Gastroesophageal sphincter (tissue), 4 donors: ENCODE measurements around the gene RIMS4. TPM values are rescaled to one million over a fixed set of nuclear protein-coding genes. Genes with fewer than 3 reads are reported as not detected.
"Not testable (repeated sequence)": the region's sequence is repeated elsewhere in the genome, so short reads cannot be mapped to it uniquely, and the experiment has no call there.

ENCODE experiments used
- ATAC-seq: fragments of 150-250 bp; one replicate; pipeline ENCODE4 v1.9.1; 2016; ENCODE audit warnings: mild to moderate bottlenecking, moderate library complexity
- H3K27ac ChIP-seq, 4 donors: fragments of 200-600 bp; sonication (generic) in 3 of 4; 1 replicate in 3 of 4; 2 replicates in 1 of 4; pipeline ENCODE4 v1.5.1; 2016 to 2019
- H3K27me3 ChIP-seq: fragments of 200-600 bp; sonication (generic); one replicate; pipeline ENCODE4 v1.5.1; 2019
- H3K36me3 ChIP-seq, 2 donors: fragments of 200-600 bp; sonication (generic); one replicate each; pipeline ENCODE4 v1.5.1; 2019; ENCODE audit warnings: control low read depth in 1 of 2
- H3K4me1 ChIP-seq, 3 donors: fragments of 200-600 bp; sonication (generic); 1 replicate in 2 of 3; 2 replicates in 1 of 3; pipeline ENCODE4 v1.5.1; 2016 to 2019; ENCODE audit warnings: control low read depth in 2 of 3
- H3K4me3 ChIP-seq, 2 donors: fragments of 200-600 bp; sonication (generic); one replicate each; pipeline ENCODE4 v1.5.1; 2019; ENCODE audit warnings: mild to moderate bottlenecking in 1 of 2, moderate library complexity in 1 of 2
- H3K9me3 ChIP-seq, 3 donors: fragments of 200-600 bp; sonication (generic); one replicate each; pipeline ENCODE4 v1.5.1; 2017 to 2019; ENCODE audit warnings: control low read depth in 2 of 3
- EP300 ChIP-seq: sonication (generic); formaldehyde crosslinking; IDR thresholded peaks from one replicate; pipeline ENCODE4 v1.6.1; 2017; ENCODE audit warnings: antibody characterized with exemption, mild to moderate bottlenecking
- POLR2A ChIP-seq, 2 donors: fragments of 450-650 bp; IDR thresholded peaks; one replicate each; pipeline ENCODE4 v1.6.1; 2017; ENCODE audit warnings: antibody characterized with exemption in 2 of 2, mild to moderate bottlenecking in 2 of 2, moderate library complexity in 1 of 2
- POLR2AphosphoS5 ChIP-seq: sonication (generic); formaldehyde crosslinking; IDR thresholded peaks from one replicate; pipeline ENCODE4 v1.6.1; 2017; ENCODE audit warnings: antibody characterized with exemption
- WGBS, 2 donors: methylation state at CpG; one replicate each; pipeline ENCODE4 v1.1.5; 2018; ENCODE audit warnings: low coverage in 1 of 2; 5-methylcytosine and 5-hydroxymethylcytosine counted together
- total RNA-seq, 4 donors: library from RNA; depleted of rRNA; stranded (reverse); fragments of >200 nt; gene quantifications; one replicate each; pipeline ENCODE4 v1.1.0, GENCODE V29; 2016
- TF ChIP-seq, protein P1 (sequence below), 4 experiments: fragments of 200-600 bp in 2 of 4; fragments of 450-650 bp in 2 of 4; sonication (generic) in 1 of 4; IDR thresholded peaks; one replicate each; pipeline ENCODE4 v1.5.1; 2017 to 2019; ENCODE audit warnings: antibody characterized with exemption in 4 of 4, mild to moderate bottlenecking in 2 of 4, moderate library complexity in 2 of 4

The RIMS4 gene
- total RNA-seq, 4 donors from 2014 or later = 1.2 to 4.6 (median 2.4) TPM

DNA sequence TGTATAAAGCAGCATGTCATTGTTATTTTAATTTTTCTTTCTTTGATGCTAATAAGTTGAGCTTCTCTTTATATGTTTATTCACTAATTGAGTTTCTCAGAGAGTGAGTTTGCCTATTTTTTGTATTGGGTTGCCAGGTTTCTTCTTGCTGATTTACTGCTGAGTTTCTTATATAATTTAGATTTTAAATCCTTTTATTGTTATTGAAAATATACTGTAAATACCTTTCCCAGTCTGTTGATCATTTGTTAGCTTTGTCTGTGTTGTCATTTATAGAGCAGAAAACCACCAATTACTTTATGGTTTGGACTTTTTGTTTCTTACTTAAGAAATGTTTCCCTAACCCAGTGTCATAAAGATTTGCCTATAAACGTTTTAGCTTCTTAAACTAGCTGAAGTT lies 17.1 kb upstream of the RIMS4 start:
- Histone ChIP-seq H3K36me3 (no peaks in the 10 kb centered on the region), H3K4me1 (no peaks in the 10 kb centered on the region), H3K27me3 (peaks cover 27% of the 10 kb centered on the region), H3K9me3 (no peaks in the 10 kb centered on the region), H3K27ac (no peak overlapping the region), H3K4me3 (no peak overlapping the region)
- 8 to 17% methylated on average over 1 of the region's 1 CpG for WGBS, 2 donors
- TF ChIP-seq EP300 (no peak), POLR2AphosphoS5 (no peak), POLR2A (IDR thresholded peaks at IDR 0.05) (no peak)
- TF ChIP-seq, protein P1, sequence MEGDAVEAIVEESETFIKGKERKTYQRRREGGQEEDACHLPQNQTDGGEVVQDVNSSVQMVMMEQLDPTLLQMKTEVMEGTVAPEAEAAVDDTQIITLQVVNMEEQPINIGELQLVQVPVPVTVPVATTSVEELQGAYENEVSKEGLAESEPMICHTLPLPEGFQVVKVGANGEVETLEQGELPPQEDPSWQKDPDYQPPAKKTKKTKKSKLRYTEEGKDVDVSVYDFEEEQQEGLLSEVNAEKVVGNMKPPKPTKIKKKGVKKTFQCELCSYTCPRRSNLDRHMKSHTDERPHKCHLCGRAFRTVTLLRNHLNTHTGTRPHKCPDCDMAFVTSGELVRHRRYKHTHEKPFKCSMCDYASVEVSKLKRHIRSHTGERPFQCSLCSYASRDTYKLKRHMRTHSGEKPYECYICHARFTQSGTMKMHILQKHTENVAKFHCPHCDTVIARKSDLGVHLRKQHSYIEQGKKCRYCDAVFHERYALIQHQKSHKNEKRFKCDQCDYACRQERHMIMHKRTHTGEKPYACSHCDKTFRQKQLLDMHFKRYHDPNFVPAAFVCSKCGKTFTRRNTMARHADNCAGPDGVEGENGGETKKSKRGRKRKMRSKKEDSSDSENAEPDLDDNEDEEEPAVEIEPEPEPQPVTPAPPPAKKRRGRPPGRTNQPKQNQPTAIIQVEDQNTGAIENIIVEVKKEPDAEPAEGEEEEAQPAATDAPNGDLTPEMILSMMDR (IDR thresholded peaks at IDR 0.05) = no peak
- ATAC-seq = no peak

DNA sequence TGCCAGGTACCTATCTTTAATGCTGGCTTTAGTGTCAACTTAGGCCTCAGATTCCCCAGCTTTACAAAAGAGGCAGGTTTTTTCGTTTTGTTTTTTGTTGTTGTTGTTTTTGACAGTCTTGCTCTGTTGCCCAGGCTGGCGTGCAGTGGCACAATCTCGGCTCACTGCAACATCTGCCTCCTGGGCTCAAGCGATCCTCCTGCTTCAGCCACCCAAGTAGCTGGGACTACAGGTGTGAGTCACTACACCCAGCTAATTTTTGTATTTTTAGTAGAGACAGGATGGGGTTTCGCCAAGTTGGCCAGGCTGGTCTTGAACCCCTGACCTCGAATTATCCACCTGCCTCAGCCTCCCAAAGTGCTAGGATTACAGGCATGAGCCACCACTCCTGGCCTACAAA lies 11.2 kb upstream of the RIMS4 start:
- not testable (repeated sequence) for H3K4me1 ChIP-seq, H3K27me3 ChIP-seq, H3K27ac ChIP-seq, H3K9me3 ChIP-seq, H3K4me3 ChIP-seq, ATAC-seq, H3K36me3 ChIP-seq
- 81 to 96% methylated on average over 4 to 6 of the region's 6 CpGs for WGBS, 2 donors

DNA sequence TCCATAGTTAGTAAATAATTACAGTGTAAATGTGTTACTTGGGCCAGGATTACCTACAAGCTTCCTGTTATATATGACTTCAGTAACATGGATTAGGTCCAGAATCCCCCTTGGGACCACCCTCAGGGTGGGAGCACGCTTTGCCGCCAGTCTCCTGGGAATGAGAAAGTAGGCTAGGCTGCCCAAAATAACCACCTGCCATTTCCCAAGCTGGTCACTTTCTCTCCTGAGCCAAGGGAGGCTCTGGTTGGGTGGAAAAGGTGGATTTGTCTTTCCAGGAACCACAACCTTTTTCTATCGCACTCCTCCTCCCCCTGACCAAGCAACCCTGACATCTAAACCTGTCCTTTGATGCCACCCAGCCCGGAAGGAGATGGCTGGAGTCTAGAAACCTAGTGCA lies 9.6 kb upstream of the RIMS4 start:
- no peak for ATAC-seq
- no peaks in the 10 kb centered on the region for H3K4me1 ChIP-seq
- 14% methylated on average over 2 of the region's 4 CpGs; no CpG with 5 or more reads in 1 of the 2 donors for WGBS, 2 donors
- no peaks in the 10 kb centered on the region for H3K9me3 ChIP-seq
- H3K36me3 ChIP-seq = no peaks in the 10 kb centered on the region
- no peaks in the 10 kb centered on the region for H3K27me3 ChIP-seq
- no peak for TF ChIP-seq POLR2A (IDR thresholded peaks at IDR 0.05)
- no peak for TF ChIP-seq POLR2AphosphoS5
- TF ChIP-seq, protein P1 (IDR thresholded peaks at IDR 0.05) = no peak
- no peak for TF ChIP-seq EP300
- no peak overlapping the region for H3K4me3 ChIP-seq
- H3K27ac ChIP-seq = no peak overlapping the region

DNA sequence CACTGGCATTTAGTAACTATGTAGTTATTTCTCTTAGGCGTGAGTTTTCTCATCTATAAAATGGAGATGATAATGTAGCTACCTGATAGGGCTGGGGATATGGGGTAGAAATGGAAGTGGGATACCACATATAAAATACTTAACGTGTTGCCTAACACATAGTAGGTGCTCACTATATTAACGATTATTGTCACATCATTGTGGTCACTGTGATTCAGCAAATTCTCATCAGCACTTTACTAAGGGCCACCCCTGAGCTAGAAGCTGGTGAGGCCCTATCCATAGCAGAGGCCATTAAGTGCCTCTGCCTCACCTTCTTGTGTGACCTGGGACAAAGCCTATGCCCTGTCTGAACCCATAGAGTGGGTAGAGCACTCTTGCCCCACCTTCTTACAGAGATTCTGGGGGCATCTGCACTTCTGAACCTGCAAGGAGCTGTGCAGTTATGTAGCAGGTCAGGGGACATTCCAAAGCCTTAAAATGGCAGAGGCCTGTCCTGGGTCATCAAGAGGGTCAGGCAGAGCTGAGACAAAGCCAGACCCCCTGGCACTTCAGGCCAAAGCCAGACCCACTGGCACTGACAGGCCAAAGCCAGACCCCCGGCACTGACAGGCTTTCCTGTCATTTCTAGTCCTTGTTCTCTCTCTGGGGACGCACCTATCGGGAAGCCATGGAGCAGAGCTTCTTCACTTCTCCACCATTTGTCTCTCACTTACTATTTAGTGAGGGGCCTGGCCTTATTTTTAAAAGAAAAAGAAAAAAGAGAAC lies 7.0 kb upstream of the RIMS4 start:
- no peak overlapping the region for H3K27ac ChIP-seq

DNA sequence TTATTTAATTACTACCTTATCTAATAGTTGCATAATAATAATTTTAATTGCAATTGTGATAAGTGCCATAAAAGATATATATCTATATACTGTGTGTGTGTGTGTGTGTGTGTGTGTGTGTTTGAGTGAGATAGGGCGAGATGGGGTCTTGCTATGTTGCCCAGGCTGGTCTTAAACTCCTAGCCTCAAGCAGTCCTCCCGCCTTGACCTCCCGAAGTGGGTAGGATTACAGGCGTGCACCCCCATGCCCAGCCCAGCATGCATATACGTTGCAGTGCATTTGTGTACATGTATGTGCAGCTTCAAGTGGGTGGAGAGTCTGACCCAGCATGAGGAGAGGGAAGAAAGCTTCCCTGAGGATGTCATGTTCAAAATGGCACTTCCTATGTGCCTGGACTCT lies 4.6 kb upstream of the RIMS4 start:
- H3K4me1 ChIP-seq = peaks cover 0 to 7% (median under 1%) of the 10 kb centered on the region in 3 donors
- no peak overlapping the region for H3K27ac ChIP-seq
- H3K36me3 ChIP-seq = no peaks in the 10 kb centered on the region
- H3K4me3 ChIP-seq = no peak overlapping the region
- H3K27me3 ChIP-seq = peaks cover 23% of the 10 kb centered on the region
- TF ChIP-seq POLR2AphosphoS5 = no peak
- no peak for TF ChIP-seq POLR2A (IDR thresholded peaks at IDR 0.05)
- no peak for TF ChIP-seq EP300
- TF ChIP-seq, protein P1 (IDR thresholded peaks at IDR 0.05) = no peak
- H3K9me3 ChIP-seq = peaks cover 0 to 17% (median 0%) of the 10 kb centered on the region in 3 donors
- ATAC-seq = no peak
- WGBS, 2 donors = 87 to 90% methylated on average over 2 to 5 of the region's 5 CpGs

More for the DNA sequence above, 7.0 kb upstream of the RIMS4 start:
- Histone ChIP-seq H3K27me3 (peaks cover 1% of the 10 kb centered on the region), H3K9me3 (peaks cover 0 to 5% (median 0%) of the 10 kb centered on the region in 3 donors), H3K4me1 (no peaks in the 10 kb centered on the region), H3K36me3 (no peaks in the 10 kb centered on the region), H3K4me3 (no peak overlapping the region)
- no peak for ATAC-seq
- TF ChIP-seq POLR2AphosphoS5 (no peak), EP300 (no peak), POLR2A (IDR thresholded peaks at IDR 0.05) (no peak)
- TF ChIP-seq, protein P1 (IDR thresholded peaks at IDR 0.05) = no peak
- WGBS, 2 donors = 89 to 96% methylated on average over 3 of the region's 6 CpGs
